ENCODE results near the gene KCNE1.

KCNE1 gene

DNA sequence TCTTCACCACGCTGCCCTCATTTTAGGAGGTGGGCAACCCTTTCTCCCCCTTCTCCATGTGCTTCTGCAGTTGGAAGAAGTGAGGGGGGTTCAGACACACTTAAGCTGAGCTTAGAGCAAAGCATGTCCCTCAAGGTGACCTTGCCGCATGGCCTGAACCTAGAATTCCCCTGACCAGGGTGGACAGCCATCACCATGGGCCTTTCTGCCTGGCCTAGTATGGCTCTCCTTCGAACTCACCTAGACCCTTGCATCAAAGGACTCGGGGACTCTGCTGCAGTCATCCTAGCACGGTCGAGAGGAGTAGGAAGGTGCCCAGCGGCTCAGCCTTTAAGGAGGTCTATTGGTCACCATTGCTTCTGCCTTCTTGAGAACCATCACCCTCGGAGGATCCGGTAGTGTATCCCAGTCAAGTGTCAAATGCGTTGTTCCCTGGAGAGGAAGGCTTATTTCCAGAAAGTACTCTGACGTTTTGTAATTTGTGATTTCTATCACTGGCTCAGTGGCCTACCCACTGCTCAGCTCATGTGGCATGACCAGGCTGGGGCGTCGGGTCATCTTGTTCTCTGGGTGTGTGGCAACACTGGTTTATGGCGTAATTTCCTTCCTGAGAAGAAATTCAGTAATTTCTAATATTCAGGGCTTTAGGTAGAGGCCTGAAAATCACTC, at the start of gene KCNE1:
Gene KCNE1 (minus strand): TSS at position 424 of the 669 bp plus-strand sequence. CDS start 62,576 bp downstream, outside the sequence.
- no peak for TF ChIP-seq EZH2 (IDR thresholded peaks at IDR 0.05; ENCODE audit: borderline replicate concordance, low read depth, low read length, severe bottlenecking)
- TF ChIP-seq, protein P1, sequence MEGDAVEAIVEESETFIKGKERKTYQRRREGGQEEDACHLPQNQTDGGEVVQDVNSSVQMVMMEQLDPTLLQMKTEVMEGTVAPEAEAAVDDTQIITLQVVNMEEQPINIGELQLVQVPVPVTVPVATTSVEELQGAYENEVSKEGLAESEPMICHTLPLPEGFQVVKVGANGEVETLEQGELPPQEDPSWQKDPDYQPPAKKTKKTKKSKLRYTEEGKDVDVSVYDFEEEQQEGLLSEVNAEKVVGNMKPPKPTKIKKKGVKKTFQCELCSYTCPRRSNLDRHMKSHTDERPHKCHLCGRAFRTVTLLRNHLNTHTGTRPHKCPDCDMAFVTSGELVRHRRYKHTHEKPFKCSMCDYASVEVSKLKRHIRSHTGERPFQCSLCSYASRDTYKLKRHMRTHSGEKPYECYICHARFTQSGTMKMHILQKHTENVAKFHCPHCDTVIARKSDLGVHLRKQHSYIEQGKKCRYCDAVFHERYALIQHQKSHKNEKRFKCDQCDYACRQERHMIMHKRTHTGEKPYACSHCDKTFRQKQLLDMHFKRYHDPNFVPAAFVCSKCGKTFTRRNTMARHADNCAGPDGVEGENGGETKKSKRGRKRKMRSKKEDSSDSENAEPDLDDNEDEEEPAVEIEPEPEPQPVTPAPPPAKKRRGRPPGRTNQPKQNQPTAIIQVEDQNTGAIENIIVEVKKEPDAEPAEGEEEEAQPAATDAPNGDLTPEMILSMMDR (IDR thresholded peaks at IDR 0.05; ENCODE audit: borderline replicate concordance, extremely low read depth, low read length, poor library complexity, severe bottlenecking): no peak
- H2AFZ ChIP-seq (ENCODE audit: low read depth, low read length): no peak within 1 kb of the TSS
- H3K4me3 ChIP-seq (ENCODE audit: low read depth in 1 of 2, low read length in 2 of 2): no peak within 1 kb of the TSS
- no peak within 1 kb of the TSS for H3K9ac ChIP-seq (ENCODE audit: low read depth, low read length)
- no peak for DNase-seq
- no peaks in the 10 kb centered on the region for H3K27me3 ChIP-seq (ENCODE audit: insufficient read depth, low read length, poor library complexity)
- H3K27ac ChIP-seq (ENCODE audit: low read length): no peak within 1 kb of the TSS
- no peaks in the 10 kb centered on the region for H3K4me1 ChIP-seq (ENCODE audit: insufficient read depth, low read length)
- H3K36me3 ChIP-seq (ENCODE audit: insufficient read depth, low read length): peaks cover 19% of the 10 kb centered on the region; the same call in 1 of the 2 replicates
- no peaks in the 10 kb centered on the region for H3K79me2 ChIP-seq (ENCODE audit: insufficient read depth, low read length)
- no peaks in the 10 kb centered on the region for H3K9me3 ChIP-seq (ENCODE audit: insufficient read depth, low read length, severe bottlenecking)
- no peaks in the 10 kb centered on the region for H4K20me1 ChIP-seq (ENCODE audit: insufficient read depth, low read length)
- no peak for ATAC-seq (ENCODE audit: insufficient read depth, low read depth)
- H3K4me2 ChIP-seq (ENCODE audit: insufficient read depth, low read length): no peak within 1 kb of the TSS

DNA sequence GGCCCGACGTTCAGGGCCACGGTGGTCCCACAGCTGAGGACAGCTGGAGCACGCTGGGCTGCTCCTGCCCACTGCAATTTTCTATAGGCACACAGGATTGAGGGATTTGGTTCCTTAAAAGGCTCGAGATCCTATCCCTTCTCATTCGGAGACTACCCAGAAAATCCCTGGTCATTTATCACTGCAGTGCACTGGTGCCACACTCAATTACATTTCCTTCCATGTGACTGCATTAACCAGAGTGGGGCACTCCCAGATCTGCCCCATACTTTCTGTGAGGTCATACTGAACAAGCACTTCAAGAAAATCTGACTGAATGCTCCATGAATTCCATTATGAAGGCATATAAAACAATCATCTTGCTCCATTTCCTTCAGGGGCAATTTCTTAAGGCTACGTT, 49.8 kb upstream of the KCNE1 start:
- no peak overlapping the region for H2AFZ ChIP-seq (ENCODE audit: low read depth, low read length)
- H3K9me3 ChIP-seq (ENCODE audit: insufficient read depth, low read length, severe bottlenecking): no peaks in the 10 kb centered on the region

DNA sequence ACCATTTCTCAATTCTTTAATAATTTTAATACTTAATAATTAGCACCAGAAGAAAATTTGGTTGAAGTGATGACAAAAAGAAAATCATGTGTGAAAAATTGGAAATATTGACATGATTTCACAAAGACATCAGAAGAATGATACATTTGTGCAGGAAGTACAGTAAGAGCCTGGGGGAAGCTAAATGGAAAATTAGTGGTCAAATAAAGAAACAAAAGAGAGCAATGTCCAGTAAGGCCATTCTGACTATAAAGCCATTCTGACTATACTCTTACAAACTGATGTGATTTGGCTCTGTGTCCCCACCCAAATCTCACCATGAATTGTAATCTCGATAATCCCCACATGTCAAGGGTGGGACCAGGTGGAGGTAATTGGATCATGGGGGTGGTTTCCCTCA, 48.6 kb upstream of the KCNE1 start:
- TF ChIP-seq, protein P1 (IDR thresholded peaks at IDR 0.05; ENCODE audit: borderline replicate concordance, extremely low read depth, low read length, poor library complexity, severe bottlenecking): no peak
- TF ChIP-seq EZH2 (IDR thresholded peaks at IDR 0.05; ENCODE audit: borderline replicate concordance, low read depth, low read length, severe bottlenecking): no peak
- H3K79me2 ChIP-seq (ENCODE audit: insufficient read depth, low read length): peaks cover 17% of the 10 kb centered on the region; the same call in 1 of the 2 replicates

More for the DNA sequence above, 49.8 kb upstream of the KCNE1 start:
- Histone ChIP-seq H4K20me1 (ENCODE audit: insufficient read depth, low read length) (peaks cover 7% of the 10 kb centered on the region; the same call in 1 of the 2 replicates), H3K27me3 (ENCODE audit: insufficient read depth, low read length, poor library complexity) (no peaks in the 10 kb centered on the region), H3K27ac (ENCODE audit: low read length) (no peak overlapping the region), H3K4me3 (ENCODE audit: low read depth in 1 of 2, low read length in 2 of 2) (no peak overlapping the region), H3K4me1 (ENCODE audit: insufficient read depth, low read length) (no peaks in the 10 kb centered on the region), H3K36me3 (ENCODE audit: insufficient read depth, low read length) (peaks cover 24% of the 10 kb centered on the region), H3K79me2 (ENCODE audit: insufficient read depth, low read length) (peaks cover 14% of the 10 kb centered on the region; the same call in 1 of the 2 replicates), H3K9ac (ENCODE audit: low read depth, low read length) (no peak overlapping the region), H3K4me2 (ENCODE audit: insufficient read depth, low read length) (no peak overlapping the region)
- ATAC-seq (ENCODE audit: insufficient read depth, low read depth): no peak
- no peak for DNase-seq
- TF ChIP-seq EZH2 (IDR thresholded peaks at IDR 0.05; ENCODE audit: borderline replicate concordance, low read depth, low read length, severe bottlenecking): no peak
- TF ChIP-seq, protein P1 (IDR thresholded peaks at IDR 0.05; ENCODE audit: borderline replicate concordance, extremely low read depth, low read length, poor library complexity, severe bottlenecking): no peak

More for the DNA sequence above, 48.6 kb upstream of the KCNE1 start:
- peaks cover 7% of the 10 kb centered on the region; the same call in 1 of the 2 replicates for H4K20me1 ChIP-seq (ENCODE audit: insufficient read depth, low read length)
- H3K9me3 ChIP-seq (ENCODE audit: insufficient read depth, low read length, severe bottlenecking): no peaks in the 10 kb centered on the region
- no peak overlapping the region for H3K27ac ChIP-seq (ENCODE audit: low read length)
- DNase-seq (no peak), ATAC-seq (ENCODE audit: insufficient read depth, low read depth) (no peak)
- H3K9ac ChIP-seq (ENCODE audit: low read depth, low read length): no peak overlapping the region
- no peaks in the 10 kb centered on the region for H3K27me3 ChIP-seq (ENCODE audit: insufficient read depth, low read length, poor library complexity)
- no peak overlapping the region for H3K4me3 ChIP-seq (ENCODE audit: low read depth in 1 of 2, low read length in 2 of 2)
- H3K4me1 ChIP-seq (ENCODE audit: insufficient read depth, low read length): no peaks in the 10 kb centered on the region
- no peak overlapping the region for H3K4me2 ChIP-seq (ENCODE audit: insufficient read depth, low read length)
- H3K36me3 ChIP-seq (ENCODE audit: insufficient read depth, low read length): peaks cover 14% of the 10 kb centered on the region; the same call in 1 of the 2 replicates
- no peak overlapping the region for H2AFZ ChIP-seq (ENCODE audit: low read depth, low read length)

All from DND-41 (cell line).